Body of pancreas (tissue), 4 donors: ENCODE measurements around the gene DBNL.
"Not testable (repeated sequence)": the region's sequence is repeated elsewhere in the genome, so short reads cannot be mapped to it uniquely, and the experiment has no call there.

Source experiments
- POLR2A ChIP-seq, 3 donors: fragments of 450-650 bp; IDR thresholded peaks; one replicate each; pipeline ENCODE4 v1.6.1; 2016; ENCODE audit warnings: antibody characterized with exemption in 3 of 3, mild to moderate bottlenecking in 2 of 3
- TF ChIP-seq, protein P1 (sequence below), 7 experiments: fragments of 450-650 bp in 4 of 7; fragments of 200-600 bp in 3 of 7; sonication (generic) in 3 of 7; IDR thresholded peaks; one replicate each; pipeline ENCODE4 v1.5.1; 2016 to 2019; ENCODE audit warnings: antibody characterized with exemption in 7 of 7

DNA sequence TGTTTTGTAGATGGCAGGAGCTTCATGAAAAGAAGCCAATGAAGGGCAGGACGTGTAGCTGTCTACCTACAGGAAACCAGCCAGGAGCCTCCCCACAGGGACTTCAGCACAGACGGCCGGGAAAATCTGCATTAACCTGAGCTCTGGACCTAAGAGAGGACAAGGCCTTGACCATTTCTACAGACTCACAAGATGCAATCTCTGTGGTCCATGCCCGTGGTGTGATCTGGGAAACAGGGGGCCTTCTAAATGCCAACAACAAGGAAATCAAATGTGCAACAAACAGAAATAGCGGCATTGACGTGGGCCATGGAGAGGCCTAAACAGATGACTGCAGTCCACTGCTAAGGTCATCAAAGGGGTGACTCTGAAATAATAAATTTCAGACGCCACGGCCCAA lies 32.4 kb upstream of the DBNL start:
- TF ChIP-seq, protein P1, sequence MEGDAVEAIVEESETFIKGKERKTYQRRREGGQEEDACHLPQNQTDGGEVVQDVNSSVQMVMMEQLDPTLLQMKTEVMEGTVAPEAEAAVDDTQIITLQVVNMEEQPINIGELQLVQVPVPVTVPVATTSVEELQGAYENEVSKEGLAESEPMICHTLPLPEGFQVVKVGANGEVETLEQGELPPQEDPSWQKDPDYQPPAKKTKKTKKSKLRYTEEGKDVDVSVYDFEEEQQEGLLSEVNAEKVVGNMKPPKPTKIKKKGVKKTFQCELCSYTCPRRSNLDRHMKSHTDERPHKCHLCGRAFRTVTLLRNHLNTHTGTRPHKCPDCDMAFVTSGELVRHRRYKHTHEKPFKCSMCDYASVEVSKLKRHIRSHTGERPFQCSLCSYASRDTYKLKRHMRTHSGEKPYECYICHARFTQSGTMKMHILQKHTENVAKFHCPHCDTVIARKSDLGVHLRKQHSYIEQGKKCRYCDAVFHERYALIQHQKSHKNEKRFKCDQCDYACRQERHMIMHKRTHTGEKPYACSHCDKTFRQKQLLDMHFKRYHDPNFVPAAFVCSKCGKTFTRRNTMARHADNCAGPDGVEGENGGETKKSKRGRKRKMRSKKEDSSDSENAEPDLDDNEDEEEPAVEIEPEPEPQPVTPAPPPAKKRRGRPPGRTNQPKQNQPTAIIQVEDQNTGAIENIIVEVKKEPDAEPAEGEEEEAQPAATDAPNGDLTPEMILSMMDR (IDR thresholded peaks at IDR 0.05): not testable (repeated sequence)
- not testable (repeated sequence) for TF ChIP-seq POLR2A (IDR thresholded peaks at IDR 0.05)
